GM12864 (cell line): ENCODE measurements around the gene RTKN2.

Source experiments
- DNase-seq: peaks from one replicate; pipeline ENCODE4 v3.0.0-alpha.2; 2011; ENCODE audit warnings: low read depth
- H3K4me3 ChIP-seq: 2 replicates; pipeline ENCODE4 v1.5.1; 2011; ENCODE audit warnings: mild to moderate bottlenecking, low read depth, low read length, control low read depth
- CTCF ChIP-seq: IDR thresholded peaks from 2 replicates; pipeline ENCODE4 v1.5.1; 2011; ENCODE audit warnings: low read depth, mild to moderate bottlenecking, moderate library complexity, low read length, control low read depth, inconsistent platforms; ENCODE audit errors: missing control alignments

RTKN2 gene

GRCh38 chr10:62180677-62181076 lies 88.0 kb downstream of the RTKN2 start:
- no peak for TF ChIP-seq CTCF
- no peak for DNase-seq
- H3K4me3 ChIP-seq = no peak overlapping the region

- DNase-seq = no peak
- TF ChIP-seq CTCF = no peak
- no peak overlapping the region for H3K4me3 ChIP-seq
Observed at GRCh38 chr10:62178568-62178967, 90.1 kb downstream of the RTKN2 start.

- no peak for TF ChIP-seq CTCF
- no peak for DNase-seq
- no peak overlapping the region for H3K4me3 ChIP-seq
Observed at GRCh38 chr10:62177111-62177510, 91.5 kb downstream of the RTKN2 start.

- DNase-seq = no peak
- TF ChIP-seq CTCF = no peak
- H3K4me3 ChIP-seq = no peak overlapping the region
Observed at GRCh38 chr10:62175251-62175650, 93.4 kb downstream of the RTKN2 start.

- no peak for DNase-seq
- H3K4me3 ChIP-seq = no peak overlapping the region
- no peak for TF ChIP-seq CTCF
Observed at GRCh38 chr10:62172465-62172864, 96.2 kb downstream of the RTKN2 start.

GRCh38 chr10:62171791-62172190 lies 96.9 kb downstream of the RTKN2 start:
- no peak for DNase-seq
- no peak overlapping the region for H3K4me3 ChIP-seq
- no peak for TF ChIP-seq CTCF

- H3K4me3 ChIP-seq = no peak overlapping the region
- DNase-seq = no peak
- no peak for TF ChIP-seq CTCF
Observed at GRCh38 chr10:62170732-62171131, 97.9 kb downstream of the RTKN2 start.
